SK-N-SH treated with all-trans-retinoic acid at 6 μM for 48 hours (cell line): ENCODE data around the gene NEK7.

Experiments used
- ATAC-seq: fragments of 200-7000 bp; cut with Tn5 transposase; 3 replicates; pipeline ENCODE4 v1.9.1; 2020; ENCODE audit warnings: mild to moderate bottlenecking, moderate library complexity
- ARNTL ChIP-seq: fragments of 450-650 bp; formaldehyde crosslinking; IDR thresholded peaks from 2 replicates; pipeline ENCODE4 v1.5.0; 2020; ENCODE audit warnings: low read depth, mild to moderate bottlenecking, moderate library complexity, borderline replicate concordance
- CREB5 ChIP-seq: fragments of 250-450 bp; sonication (Bioruptor Pico); IDR thresholded peaks from 2 replicates; pipeline ENCODE4 v1.5.1; 2020; ENCODE audit warnings: low read depth, mild to moderate bottlenecking, moderate library complexity
- CSDC2 ChIP-seq: fragments of 250-450 bp; sonication (Bioruptor Pico); IDR thresholded peaks from 2 replicates; pipeline ENCODE4 v1.5.0; 2020; ENCODE audit warnings: mild to moderate bottlenecking, moderate library complexity
- CSRNP3 ChIP-seq: fragments of 250-450 bp; sonication (Bioruptor Pico); IDR thresholded peaks from 2 replicates; pipeline ENCODE4 v1.5.1; 2021; ENCODE audit warnings: mild to moderate bottlenecking, moderate library complexity
- ESRRG ChIP-seq: fragments of 250-450 bp; sonication (Bioruptor Pico); IDR thresholded peaks from 2 replicates; pipeline ENCODE4 v1.6.1; 2021; ENCODE audit warnings: mild to moderate bottlenecking
- GLIS3 ChIP-seq: fragments of 250-450 bp; sonication (Bioruptor Pico); IDR thresholded peaks from 2 replicates; pipeline ENCODE4 v1.5.0; 2020; ENCODE audit warnings: mild to moderate bottlenecking, moderate library complexity
- ISL1 ChIP-seq: fragments of 250-450 bp; sonication (Bioruptor Pico); IDR thresholded peaks from 2 replicates; pipeline ENCODE4 v2.1.2; 2022; ENCODE audit warnings: mild to moderate bottlenecking, moderate library complexity
- OSR1 ChIP-seq: fragments of 250-450 bp; sonication (Bioruptor Pico); IDR thresholded peaks from 2 replicates; pipeline ENCODE4 v1.8.0; 2022; ENCODE audit warnings: moderate library complexity, mild to moderate bottlenecking, inconsistent platforms
- PATZ1 ChIP-seq: fragments of 250-450 bp; sonication (Bioruptor Pico); IDR thresholded peaks from 2 replicates; pipeline ENCODE4 v1.8.0; 2020; ENCODE audit warnings: mild to moderate bottlenecking, moderate library complexity, borderline replicate concordance
- POU6F1 ChIP-seq: fragments of 250-450 bp; sonication (Bioruptor Pico); IDR thresholded peaks from 2 replicates; pipeline ENCODE4 v1.8.0; 2021; ENCODE audit warnings: low read depth, mild to moderate bottlenecking, moderate library complexity, borderline replicate concordance
- PPARA ChIP-seq: fragments of 250-450 bp; sonication (Bioruptor Pico); IDR thresholded peaks from 2 replicates; pipeline ENCODE4 v1.5.0; 2020; ENCODE audit warnings: mild to moderate bottlenecking, borderline replicate concordance
- RARB ChIP-seq: fragments of 250-450 bp; sonication (Bioruptor Pico); IDR thresholded peaks from 2 replicates; pipeline ENCODE4 v1.8.0; 2021; ENCODE audit warnings: mild to moderate bottlenecking, moderate library complexity
- TCF4 ChIP-seq: fragments of 250-450 bp; sonication (Bioruptor Pico); IDR thresholded peaks from 2 replicates; pipeline ENCODE4 v1.8.0; 2021; ENCODE audit warnings: mild to moderate bottlenecking, moderate library complexity, borderline replicate concordance
- TOX ChIP-seq: fragments of 250-450 bp; sonication (Bioruptor Pico); IDR thresholded peaks from 2 replicates; pipeline ENCODE4 v1.8.0; 2021; ENCODE audit warnings: mild to moderate bottlenecking, moderate library complexity, borderline replicate concordance
- TSHZ2 ChIP-seq: fragments of 250-450 bp; sonication (Bioruptor Pico); IDR thresholded peaks from 2 replicates; pipeline ENCODE4 v1.5.0; 2020; ENCODE audit warnings: mild to moderate bottlenecking, moderate library complexity
- ZC3H10 ChIP-seq: fragments of 250-450 bp; sonication (Bioruptor Pico); IDR thresholded peaks from 2 replicates; pipeline ENCODE4 v1.5.1; 2021; ENCODE audit warnings: mild to moderate bottlenecking, moderate library complexity
- ZFP3 ChIP-seq: fragments of 250-450 bp; sonication (Bioruptor Pico); IDR thresholded peaks from 2 replicates; pipeline ENCODE4 v1.5.0; 2020; ENCODE audit warnings: mild to moderate bottlenecking, moderate library complexity
- ZFP30 ChIP-seq: fragments of 450-650 bp; formaldehyde crosslinking; IDR thresholded peaks from 2 replicates; pipeline ENCODE4 v1.5.0; 2022; ENCODE audit warnings: mild to moderate bottlenecking, moderate library complexity
- ZNF70 ChIP-seq: fragments of 450-650 bp; formaldehyde crosslinking; IDR thresholded peaks from 2 replicates; pipeline ENCODE4 v1.5.0; 2020; ENCODE audit warnings: mild to moderate bottlenecking, moderate library complexity
- ZNF8 ChIP-seq: fragments of 450-650 bp; formaldehyde crosslinking; IDR thresholded peaks from 2 replicates; pipeline ENCODE4 v1.5.0; 2020; ENCODE audit warnings: mild to moderate bottlenecking, moderate library complexity

NEK7 gene

DNA sequence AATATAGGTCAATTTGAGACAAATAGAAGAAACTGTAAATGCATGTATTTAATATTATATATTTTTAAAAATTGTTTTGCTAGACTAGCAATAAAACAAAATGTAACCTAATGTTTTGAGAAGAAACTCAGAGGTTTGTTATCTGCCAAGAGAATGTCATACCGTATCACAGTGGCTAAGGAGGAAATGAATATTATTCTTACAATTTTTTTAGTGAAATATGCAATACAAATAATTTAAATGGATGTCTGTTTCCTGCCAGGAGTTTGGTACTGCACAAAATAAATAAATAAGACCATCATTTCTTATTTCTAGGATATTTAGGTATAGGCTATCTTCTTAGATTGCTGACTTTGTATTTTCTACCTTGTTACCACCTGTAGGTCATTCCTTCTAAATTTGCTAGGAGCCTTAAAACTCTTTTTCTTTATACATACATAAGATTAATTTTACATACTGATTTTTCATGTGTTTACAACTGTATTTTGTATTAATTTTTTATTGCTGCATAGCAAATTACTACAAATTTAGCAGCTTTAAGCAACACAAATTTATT lies 113.6 kb downstream of the NEK7 start:
- ATAC-seq = no peak
- TF ChIP-seq PATZ1 (CRISPR knock-in tag) (no peak), TOX (no peak; the same call in 1 of the 2 replicates), ZNF70 (CRISPR knock-in tag) (no peak), ZFP30 (CRISPR knock-in tag) (no peak), TCF4 (CRISPR knock-in tag) (no peak), ISL1 (CRISPR knock-in tag) (no peak), POU6F1 (CRISPR knock-in tag) (no peak), GLIS3 (CRISPR knock-in tag) (no peak), PPARA (CRISPR knock-in tag) (no peak), CREB5 (no peak), RARB (CRISPR knock-in tag) (no peak), ARNTL (no peak), ZNF8 (CRISPR knock-in tag) (no peak), ZFP3 (CRISPR knock-in tag) (no peak), ZC3H10 (no peak), CSDC2 (CRISPR knock-in tag) (no peak), CSRNP3 (CRISPR knock-in tag) (no peak), OSR1 (CRISPR knock-in tag) (no peak), TSHZ2 (CRISPR knock-in tag) (no peak)

DNA sequence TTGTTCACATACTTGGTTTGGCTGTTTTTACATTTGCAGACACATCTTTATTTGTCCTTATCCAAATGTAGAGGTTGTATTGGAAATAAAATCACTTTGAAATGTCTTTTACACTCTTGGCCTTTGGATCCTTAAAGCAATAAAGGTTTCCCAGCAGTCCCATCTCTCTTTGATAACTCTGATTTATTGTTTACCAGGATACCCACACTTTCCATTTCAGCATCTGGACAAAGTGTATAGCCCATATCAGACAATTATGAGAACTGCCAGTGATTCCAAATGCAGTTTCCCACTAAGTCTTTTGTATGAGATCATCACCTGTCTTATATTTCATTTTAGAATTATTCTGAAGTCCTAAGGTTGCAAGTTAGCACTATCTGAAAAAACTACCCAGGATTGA lies 114.7 kb downstream of the NEK7 start:
- TF ChIP-seq PPARA (CRISPR knock-in tag) (no peak), ISL1 (CRISPR knock-in tag) (peak; percentile 42)
- ATAC-seq = no peak

DNA sequence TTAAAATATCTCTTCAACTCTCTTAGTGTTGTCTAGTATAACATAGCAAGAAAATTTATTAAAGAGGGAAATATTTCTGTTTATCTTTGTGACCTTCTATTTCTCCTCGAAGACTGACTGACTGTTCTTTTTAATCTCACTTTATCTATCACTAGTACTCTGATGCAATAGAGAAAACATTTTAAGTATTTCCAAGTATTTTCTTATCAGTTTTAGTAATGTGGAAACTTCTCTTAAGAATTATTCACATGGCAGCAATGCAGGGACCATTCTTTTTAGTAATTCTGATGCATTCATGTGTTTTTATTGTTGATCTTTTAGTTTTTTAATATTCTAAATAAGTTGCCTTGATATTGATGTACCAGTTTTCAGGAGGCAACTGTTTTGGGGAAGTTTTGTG lies 115.7 kb downstream of the NEK7 start:
- ATAC-seq = no peak
- TF ChIP-seq ZFP30 (CRISPR knock-in tag) (no peak), ISL1 (CRISPR knock-in tag) (peak; percentile 96)
- TF ChIP-seq, all 23 proteins: peak for 1

DNA sequence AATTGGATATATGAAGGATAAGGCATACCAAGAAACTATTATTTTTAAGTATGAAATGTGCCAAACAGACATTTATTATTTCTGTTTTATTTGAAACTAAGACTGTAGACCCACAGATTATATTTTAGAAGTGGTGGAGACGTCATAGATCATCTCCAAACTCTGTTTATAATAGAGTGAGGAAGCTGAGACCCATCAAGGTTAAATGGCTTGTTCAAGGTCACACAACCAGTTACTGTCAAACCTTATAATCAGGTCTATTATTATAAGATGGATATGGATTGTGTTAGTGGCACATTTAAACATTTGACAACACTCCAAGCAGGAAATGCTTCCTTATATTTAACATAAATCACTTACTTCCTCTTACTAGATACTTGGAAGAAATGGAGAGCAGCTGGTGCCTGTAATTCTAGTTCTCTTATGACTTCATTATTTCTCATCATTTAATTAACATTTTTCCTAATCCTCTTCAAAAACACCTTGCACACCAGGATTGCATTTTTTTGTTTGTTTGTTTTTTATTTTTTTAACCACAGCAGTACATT lies 117.0 kb downstream of the NEK7 start:
- peak; percentile 10; the same call in 2 of the 3 replicates for ATAC-seq
- TF ChIP-seq ZFP30 (CRISPR knock-in tag) (no peak), CREB5 (no peak), TOX (peak; percentile 61), ESRRG (CRISPR knock-in tag) (no peak), ZC3H10 (peak; percentile 61; the same call in 1 of the 2 replicates), ZNF70 (CRISPR knock-in tag) (no peak), ISL1 (CRISPR knock-in tag) (peak; percentile 27; the same call in 1 of the 2 replicates)
